CD4-positive, CD25-positive, alpha-beta regulatory T cell (primary cell): Measurements from ENCODE around the gene ATXN10. TPM values are rescaled to one million over a fixed set of nuclear protein-coding genes. Genes with fewer than 3 reads are reported as not detected.
"Not testable (repeated sequence)": the region's sequence is repeated elsewhere in the genome, so short reads cannot be mapped to it uniquely, and the experiment has no call there.

Experiments
- ATAC-seq, 2 donors: fragments of 150-1000 bp; cut with Tn5 transposase; one replicate each; pipeline ENCODE4 v1.10.0; 2021; ENCODE audit warnings: low read depth in 2 of 2, moderate number of reproducible peaks in 2 of 2, moderate library complexity in 1 of 2
- DNase-seq, 3 donors: peaks; one replicate each; pipeline versions ENCODE4 v3.0.0 to v3.0.0-alpha.2; 2012 to 2022; ENCODE audit warnings: mixed read lengths in 1 of 3
- H3K27ac ChIP-seq: one replicate; pipeline ENCODE4 v1.7.0; 2013; ENCODE audit warnings: mild to moderate bottlenecking, low read length; ENCODE audit not compliant: insufficient read depth, poor library complexity, severe bottlenecking
- H3K27me3 ChIP-seq: one replicate; pipeline ENCODE4 v1.7.0; 2013; ENCODE audit warnings: low read length; ENCODE audit not compliant: control insufficient read depth, insufficient read depth
- H3K36me3 ChIP-seq: one replicate; pipeline ENCODE4 v1.7.0; 2013; ENCODE audit warnings: mild to moderate bottlenecking, low read length, moderate library complexity; ENCODE audit not compliant: control insufficient read depth, insufficient read depth
- H3K4me1 ChIP-seq: 2 replicates; pipeline ENCODE4 v1.7.0; 2013; ENCODE audit warnings: mild to moderate bottlenecking, low read length; ENCODE audit not compliant: insufficient read depth, control insufficient read depth, poor library complexity, severe bottlenecking
- H3K4me3 ChIP-seq: one replicate; pipeline ENCODE4 v1.7.0; 2013; ENCODE audit warnings: low read depth, mild to moderate bottlenecking, low read length, moderate library complexity
- H3K9me3 ChIP-seq, 2 experiments: 1 replicate in 1 of 2; 2 replicates in 1 of 2; pipeline ENCODE4 v1.7.0; 2013; ENCODE audit warnings: low read length in 2 of 2, mild to moderate bottlenecking in 1 of 2, moderate library complexity in 1 of 2; ENCODE audit not compliant: control insufficient read depth in 2 of 2
- H3K27ac Mint-ChIP-seq, 3 donors: one replicate each; pipeline ENCODE4 v1.8.0; 2020 to 2022; ENCODE audit warnings: mild to moderate bottlenecking in 3 of 3, mixed read lengths in 3 of 3, moderate library complexity in 2 of 3
- H3K27me3 Mint-ChIP-seq: one replicate; pipeline ENCODE4 v1.8.0; 2022; ENCODE audit warnings: mild to moderate bottlenecking, mixed read lengths
- H3K36me3 Mint-ChIP-seq: one replicate; pipeline ENCODE4 v1.8.0; 2020; ENCODE audit warnings: mixed read lengths
- H3K4me1 Mint-ChIP-seq, 4 donors: one replicate each; pipeline ENCODE4 v1.8.0; 2020 to 2022; ENCODE audit warnings: mixed read lengths in 4 of 4, mild to moderate bottlenecking in 1 of 4
- H3K4me3 Mint-ChIP-seq, 4 donors: one replicate each; pipeline ENCODE4 v1.8.0; 2020 to 2022; ENCODE audit warnings: mild to moderate bottlenecking in 4 of 4, mixed read lengths in 4 of 4, moderate library complexity in 3 of 4
- H3K9me3 Mint-ChIP-seq, 7 donors: one replicate each; pipeline ENCODE4 v1.8.0; 2020 to 2022; ENCODE audit warnings: mixed read lengths in 7 of 7, mild to moderate bottlenecking in 3 of 7, moderate library complexity in 2 of 7
- polyA plus RNA-seq, 4 donors: library from polyadenylated mRNA; unstranded; fragments of 300-500 nt; fragmentation: Illumina TruSeq; gene quantifications; one replicate each; pipeline ENCODE4 v1.2.3, GENCODE V29; 2021
- total RNA-seq: library from RNA; stranded (reverse); gene quantifications from one replicate; pipeline ENCODE4 v1.2.3, GENCODE V29; 2022

ATXN10 gene
- total and polyA plus RNA-seq, 5 donors from 2014 or later, result 61.7 to 107 (median 80.6) TPM

- peaks cover 51% of the 10 kb centered on the region for H3K36me3 Mint-ChIP-seq
- no peak overlapping the region for H3K27ac Mint-ChIP-seq
- peaks cover 16 to 31% of the 10 kb centered on the region in 2 experiments for H3K9me3 ChIP-seq
Observed at GRCh38 chr22:45793892-45794291, 122.3 kb downstream of the ATXN10 start.

GRCh38 chr22:45796009-45796408 is 124.4 kb downstream of the ATXN10 start:
- ATAC-seq, H3K27me3 Mint-ChIP-seq, H3K27ac ChIP-seq, H3K4me1 Mint-ChIP-seq, H3K4me3 ChIP-seq, DNase-seq, H3K27ac Mint-ChIP-seq, H3K4me1 ChIP-seq, H3K27me3 ChIP-seq: not testable (repeated sequence)
- H3K4me3 Mint-ChIP-seq, result peak overlapping the region in 1 of 4 donors; percentile 38
- peaks cover 0 to 28% (median 16%) of the 10 kb centered on the region in 7 donors for H3K9me3 Mint-ChIP-seq
- H3K9me3 ChIP-seq, result peaks cover 16 to 31% of the 10 kb centered on the region in 2 experiments
- peaks cover 47% of the 10 kb centered on the region for H3K36me3 ChIP-seq
- H3K36me3 Mint-ChIP-seq, result peaks cover 47% of the 10 kb centered on the region

More at GRCh38 chr22:45793892-45794291, 122.3 kb downstream of the ATXN10 start:
- Mint-ChIP-seq H3K4me1 (peaks cover 0 to 4% (median 0%) of the 10 kb centered on the region in 4 donors), H3K9me3 (peaks cover 0 to 28% (median 16%) of the 10 kb centered on the region in 7 donors), H3K27me3 (no peaks in the 10 kb centered on the region), H3K4me3 (no peak overlapping the region)
- no peaks in the 10 kb centered on the region for H3K27me3 ChIP-seq
- no peak overlapping the region for H3K4me3 ChIP-seq
- H3K27ac ChIP-seq, result no peak overlapping the region
- H3K4me1 ChIP-seq, result no peaks in the 10 kb centered on the region
- ATAC-seq, result no peak
- peaks cover 47% of the 10 kb centered on the region for H3K36me3 ChIP-seq
- DNase-seq, result no peak

GRCh38 chr22:45799291-45799690 is 127.7 kb downstream of the ATXN10 start:
- H3K36me3 ChIP-seq, result peaks cover 34% of the 10 kb centered on the region
- H3K27ac Mint-ChIP-seq, result no peak overlapping the region
- H3K9me3 Mint-ChIP-seq, result peaks cover 0 to 28% (median 16%) of the 10 kb centered on the region in 7 donors
- no peaks in the 10 kb centered on the region for H3K27me3 Mint-ChIP-seq
- no peaks in the 10 kb centered on the region for H3K27me3 ChIP-seq
- H3K4me1 Mint-ChIP-seq, result peaks cover 0 to 8% (median 4%) of the 10 kb centered on the region in 4 donors
- no peak overlapping the region for H3K4me3 ChIP-seq
- H3K4me1 ChIP-seq, result no peaks in the 10 kb centered on the region
- peaks cover 47% of the 10 kb centered on the region for H3K36me3 Mint-ChIP-seq
- DNase-seq, result no peak
- H3K4me3 Mint-ChIP-seq, result no peak overlapping the region
- peaks cover 14 to 21% of the 10 kb centered on the region in 2 experiments for H3K9me3 ChIP-seq
- no peak overlapping the region for H3K27ac ChIP-seq
- ATAC-seq, result no peak

- Histone ChIP-seq H3K27me3 (no peaks in the 10 kb centered on the region), H3K36me3 (peaks cover 19% of the 10 kb centered on the region), H3K4me3 (no peak overlapping the region), H3K27ac (no peak overlapping the region), H3K4me1 (no peaks in the 10 kb centered on the region), H3K9me3 (peaks cover under 1 to 2% of the 10 kb centered on the region in 2 experiments)
- H3K27me3 Mint-ChIP-seq, result no peaks in the 10 kb centered on the region
- no peak overlapping the region for H3K4me3 Mint-ChIP-seq
- H3K4me1 Mint-ChIP-seq, result peaks cover 0 to 9% (median 6%) of the 10 kb centered on the region in 4 donors
- peaks cover 44% of the 10 kb centered on the region for H3K36me3 Mint-ChIP-seq
- ATAC-seq, result no peak
- H3K9me3 Mint-ChIP-seq, result peaks cover 0 to 5% (median 1%) of the 10 kb centered on the region in 7 donors
- no peak for DNase-seq
- H3K27ac Mint-ChIP-seq, result no peak overlapping the region
Observed at GRCh38 chr22:45802054-45802453, 130.4 kb downstream of the ATXN10 start.

- Histone ChIP-seq H3K4me3 (no peak overlapping the region), H3K27me3 (no peaks in the 10 kb centered on the region), H3K36me3 (peaks cover 25% of the 10 kb centered on the region), H3K27ac (no peak overlapping the region), H3K9me3 (no peaks in the 10 kb centered on the region), H3K4me1 (no peaks in the 10 kb centered on the region)
- Mint-ChIP-seq H3K27me3 (no peaks in the 10 kb centered on the region), H3K4me1 (peaks cover 0 to 9% (median 6%) of the 10 kb centered on the region in 4 donors), H3K27ac (peak overlapping the region in 1 of 3 donors; percentile 18), H3K9me3 (peaks cover 0 to 2% (median 0%) of the 10 kb centered on the region in 7 donors), H3K4me3 (no peak overlapping the region), H3K36me3 (peaks cover 51% of the 10 kb centered on the region)
- ATAC-seq (no peak), DNase-seq (no peak)
Observed at GRCh38 chr22:45804319-45804985, 132.8 kb downstream of the ATXN10 start.

GRCh38 chr22:45804986-45805325 is 133.3 kb downstream of the ATXN10 start:
- H3K27me3 Mint-ChIP-seq, result no peaks in the 10 kb centered on the region
- ATAC-seq, result no peak

GRCh38 chr22:45805413-45805812 is 133.8 kb downstream of the ATXN10 start:
- no peak overlapping the region for H3K4me3 ChIP-seq
- peaks cover 0 to 13% (median 6%) of the 10 kb centered on the region in 4 donors for H3K4me1 Mint-ChIP-seq
- peaks cover 53% of the 10 kb centered on the region for H3K36me3 Mint-ChIP-seq
- no peaks in the 10 kb centered on the region for H3K9me3 ChIP-seq
- peaks cover 0 to 2% (median 0%) of the 10 kb centered on the region in 7 donors for H3K9me3 Mint-ChIP-seq
- H3K27ac Mint-ChIP-seq, result no peak overlapping the region
- H3K36me3 ChIP-seq, result peaks cover 25% of the 10 kb centered on the region
- H3K4me3 Mint-ChIP-seq, result no peak overlapping the region
- H3K27ac ChIP-seq, result no peak overlapping the region
- H3K27me3 ChIP-seq, result no peaks in the 10 kb centered on the region
- H3K27me3 Mint-ChIP-seq, result no peaks in the 10 kb centered on the region
- DNase-seq (no peak), ATAC-seq (no peak)
- no peaks in the 10 kb centered on the region for H3K4me1 ChIP-seq

More at GRCh38 chr22:45804986-45805325, 133.3 kb downstream of the ATXN10 start:
- Histone ChIP-seq H3K4me1 (no peaks in the 10 kb centered on the region), H3K9me3 (no peaks in the 10 kb centered on the region), H3K27ac (no peak overlapping the region), H3K36me3 (peaks cover 25% of the 10 kb centered on the region), H3K27me3 (no peaks in the 10 kb centered on the region), H3K4me3 (no peak overlapping the region)
- Mint-ChIP-seq H3K4me1 (peaks cover 0 to 9% (median 6%) of the 10 kb centered on the region in 4 donors), H3K9me3 (peaks cover 0 to 2% (median 0%) of the 10 kb centered on the region in 7 donors), H3K27ac (no peak overlapping the region), H3K4me3 (no peak overlapping the region), H3K36me3 (peaks cover 53% of the 10 kb centered on the region)
- no peak for DNase-seq
